ENCODE measurements around the gene KRTAP4-2. TPM values are rescaled to one million over a fixed set of nuclear protein-coding genes. Genes with fewer than 3 reads are reported as not detected.
"Not testable (repeated sequence)": the region's sequence is repeated elsewhere in the genome, so short reads cannot be mapped to it uniquely, and the experiment has no call there.

The KRTAP4-2 gene
- total RNA-seq, result not detected

GRCh38 chr17:41177727-41178271 is at the start of gene KRTAP4-2:
TSS of gene KRTAP4-2 (minus strand) at chr17:41178221. CDS start at chr17:41178164, 57 bp downstream.
- H3K4me1 Mint-ChIP-seq, result no peaks in the 10 kb centered on the region
- H3K36me3 Mint-ChIP-seq, result no peaks in the 10 kb centered on the region
- no peak within 1 kb of the TSS for H3K4me3 Mint-ChIP-seq
- ATAC-seq (ENCODE audit: low read depth) (no peak), DNase-seq (no peak)
- POLR2A ChIA-PET, result no interaction called here
- H3K9me3 Mint-ChIP-seq, result no peaks in the 10 kb centered on the region
- no peak within 1 kb of the TSS for H3K27ac Mint-ChIP-seq
- H3K27me3 Mint-ChIP-seq, result no peaks in the 10 kb centered on the region

- H3K27ac Mint-ChIP-seq; H3K9me3 Mint-ChIP-seq; H3K27me3 Mint-ChIP-seq; H3K4me3 Mint-ChIP-seq; H3K36me3 Mint-ChIP-seq; ATAC-seq (ENCODE audit: low read depth); POLR2A ChIA-PET; H3K4me1 Mint-ChIP-seq; DNase-seq: not testable (repeated sequence)
These were observed 48.6 kb upstream of the KRTAP4-2 start, which contains the start of gene KRTAP9-2 for GRCh38 chr17:41226598-41227095. TSS of gene KRTAP9-2 (plus strand) at chr17:41226648. CDS start at chr17:41226655, 7 bp downstream.

- Mint-ChIP-seq H3K9me3 (no peaks in the 10 kb centered on the region), H3K36me3 (no peaks in the 10 kb centered on the region), H3K4me1 (no peaks in the 10 kb centered on the region), H3K27me3 (peaks cover 5% of the 10 kb centered on the region), H3K27ac (no peak overlapping the region), H3K4me3 (no peak overlapping the region)
- POLR2A ChIA-PET, result no interaction called here
- ATAC-seq (ENCODE audit: low read depth), result no peak
- DNase-seq, result no peak
These were observed 48.0 kb upstream of the KRTAP4-2 start for GRCh38 chr17:41226051-41226450.

- DNase-seq (no peak), ATAC-seq (ENCODE audit: low read depth) (no peak)
- peaks cover 4% of the 10 kb centered on the region for H3K9me3 Mint-ChIP-seq
- no peak overlapping the region for H3K27ac Mint-ChIP-seq
- POLR2A ChIA-PET, result no interaction called here
- peaks cover 4% of the 10 kb centered on the region for H3K27me3 Mint-ChIP-seq
- no peak overlapping the region for H3K4me3 Mint-ChIP-seq
- no peaks in the 10 kb centered on the region for H3K4me1 Mint-ChIP-seq
- no peaks in the 10 kb centered on the region for H3K36me3 Mint-ChIP-seq
These were observed 45.8 kb upstream of the KRTAP4-2 start for GRCh38 chr17:41223821-41224220.

- DNase-seq, result no peak
- peaks cover 6% of the 10 kb centered on the region for H3K9me3 Mint-ChIP-seq
- no peaks in the 10 kb centered on the region for H3K36me3 Mint-ChIP-seq
- H3K27me3 Mint-ChIP-seq, result no peaks in the 10 kb centered on the region
- POLR2A ChIA-PET, result no interaction called here
- no peak for ATAC-seq (ENCODE audit: low read depth)
- H3K4me3 Mint-ChIP-seq, result no peak overlapping the region
- no peaks in the 10 kb centered on the region for H3K4me1 Mint-ChIP-seq
- H3K27ac Mint-ChIP-seq, result no peak overlapping the region
These were observed 37.7 kb upstream of the KRTAP4-2 start for GRCh38 chr17:41215681-41216080.

GRCh38 chr17:41212524-41213169 is 34.6 kb upstream of the KRTAP4-2 start:
- H3K4me1 Mint-ChIP-seq, result no peaks in the 10 kb centered on the region
- POLR2A ChIA-PET, result no interaction called here
- ATAC-seq (ENCODE audit: low read depth) (no peak), DNase-seq (no peak)
- no peaks in the 10 kb centered on the region for H3K36me3 Mint-ChIP-seq
- peaks cover 10% of the 10 kb centered on the region for H3K27me3 Mint-ChIP-seq
- peaks cover 1% of the 10 kb centered on the region for H3K9me3 Mint-ChIP-seq
- no peak overlapping the region for H3K4me3 Mint-ChIP-seq
- no peak overlapping the region for H3K27ac Mint-ChIP-seq

GRCh38 chr17:41211845-41212466 is 33.9 kb upstream of the KRTAP4-2 start:
- no peak for ATAC-seq (ENCODE audit: low read depth)
- peaks cover 1% of the 10 kb centered on the region for H3K9me3 Mint-ChIP-seq
- no peak overlapping the region for H3K27ac Mint-ChIP-seq
- H3K4me1 Mint-ChIP-seq, result no peaks in the 10 kb centered on the region
- no peak for DNase-seq
- H3K27me3 Mint-ChIP-seq, result peaks cover 10% of the 10 kb centered on the region
- H3K4me3 Mint-ChIP-seq, result no peak overlapping the region
- H3K36me3 Mint-ChIP-seq, result no peaks in the 10 kb centered on the region
- POLR2A ChIA-PET, result no interaction called here

GRCh38 chr17:41199421-41200078 is 21.5 kb upstream of the KRTAP4-2 start:
- Mint-ChIP-seq H3K4me1 (no peaks in the 10 kb centered on the region), H3K27me3 (no peaks in the 10 kb centered on the region), H3K4me3 (no peak overlapping the region), H3K9me3 (no peaks in the 10 kb centered on the region), H3K36me3 (no peaks in the 10 kb centered on the region), H3K27ac (no peak overlapping the region)
- POLR2A ChIA-PET, result no interaction called here
- DNase-seq (no peak), ATAC-seq (ENCODE audit: low read depth) (no peak)

- Mint-ChIP-seq H3K27me3 (no peaks in the 10 kb centered on the region), H3K4me3 (no peak overlapping the region), H3K27ac (no peak overlapping the region), H3K36me3 (no peaks in the 10 kb centered on the region), H3K9me3 (peaks cover 1% of the 10 kb centered on the region), H3K4me1 (no peaks in the 10 kb centered on the region)
- no peak for ATAC-seq (ENCODE audit: low read depth)
- no peak for DNase-seq
- POLR2A ChIA-PET, result no interaction called here
These were observed 18.0 kb upstream of the KRTAP4-2 start for GRCh38 chr17:41196068-41196467.

- Mint-ChIP-seq H3K9me3 (peaks cover 1% of the 10 kb centered on the region), H3K27me3 (peaks cover 3% of the 10 kb centered on the region), H3K27ac (no peak overlapping the region), H3K4me1 (no peaks in the 10 kb centered on the region), H3K36me3 (no peaks in the 10 kb centered on the region), H3K4me3 (no peak overlapping the region)
- POLR2A ChIA-PET, result no interaction called here
- ATAC-seq (ENCODE audit: low read depth) (no peak), DNase-seq (no peak)
These were observed 12.3 kb upstream of the KRTAP4-2 start for GRCh38 chr17:41190328-41190727.

GRCh38 chr17:41189837-41190318 is 11.9 kb upstream of the KRTAP4-2 start, which contains the start of gene KRTAP9-1:
TSS of gene KRTAP9-1 (plus strand) at chr17:41189887. CDS start at chr17:41189887, 0 bp downstream.
- H3K4me3 Mint-ChIP-seq; POLR2A ChIA-PET; H3K36me3 Mint-ChIP-seq; DNase-seq; H3K27ac Mint-ChIP-seq; H3K27me3 Mint-ChIP-seq; H3K9me3 Mint-ChIP-seq; H3K4me1 Mint-ChIP-seq; ATAC-seq (ENCODE audit: low read depth): not testable (repeated sequence)

GRCh38 chr17:41186872-41187271 is 8.9 kb upstream of the KRTAP4-2 start:
- Mint-ChIP-seq H3K36me3 (no peaks in the 10 kb centered on the region), H3K27ac (no peak overlapping the region)
- POLR2A ChIA-PET, result no interaction called here

GRCh38 chr17:41185001-41185400 is 7.0 kb upstream of the KRTAP4-2 start:
- Mint-ChIP-seq H3K36me3 (no peaks in the 10 kb centered on the region), H3K27me3 (peaks cover 3% of the 10 kb centered on the region), H3K9me3 (no peaks in the 10 kb centered on the region), H3K27ac (no peak overlapping the region), H3K4me3 (no peak overlapping the region), H3K4me1 (no peaks in the 10 kb centered on the region)
- DNase-seq (no peak), ATAC-seq (ENCODE audit: low read depth) (no peak)
- POLR2A ChIA-PET, result no interaction called here

More at GRCh38 chr17:41186872-41187271, 8.9 kb upstream of the KRTAP4-2 start:
- no peaks in the 10 kb centered on the region for H3K4me1 Mint-ChIP-seq
- DNase-seq (no peak), ATAC-seq (ENCODE audit: low read depth) (no peak)
- H3K27me3 Mint-ChIP-seq, result peaks cover 3% of the 10 kb centered on the region
- H3K4me3 Mint-ChIP-seq, result no peak overlapping the region
- H3K9me3 Mint-ChIP-seq, result no peaks in the 10 kb centered on the region

Measured in activated naive CD8-positive, alpha-beta T cell treated with anti-CD3 and anti-CD28 coated beads, Interleukin-2, amount 10 ng/mL, durations not matched to agents 7 days and 5 days (primary cell).